ENCODE data around the gene IL17D. TPM values are rescaled to one million over a fixed set of nuclear protein-coding genes. Genes with fewer than 3 reads are reported as not detected.

The IL17D gene
- total RNA-seq, 1 experiment from 2014 or later, result 1.2 TPM

- H3K27ac ChIP-seq (ENCODE audit: insufficient read length, low read depth, low read length), result no peak overlapping the region
- WGBS (ENCODE audit: extremely low coverage, insufficient read length, low lambda C conversion rate), result no CpG with 5 or more reads among the region's 13 CpGs
- DNase-seq, result no peak
Observed at GRCh38 chr13:20719783-20720182, 16.3 kb downstream of the IL17D start.

More at GRCh38 chr13:20719783-20720182, 16.3 kb downstream of the IL17D start:
- no peaks in the 10 kb centered on the region for H3K4me1 ChIP-seq (ENCODE audit: insufficient read depth, low read length)
- TF ChIP-seq CTCF (conservative IDR thresholded peaks at IDR 0.05), result no peak
- H3K79me2 ChIP-seq (ENCODE audit: insufficient read depth, low read length), result no peaks in the 10 kb centered on the region
- no peak overlapping the region for H3K4me2 ChIP-seq (ENCODE audit: insufficient read depth, insufficient read length, low read length)
- no peak overlapping the region for H2AFZ ChIP-seq (ENCODE audit: low read length)
- H3K79me1 ChIP-seq (ENCODE audit: insufficient read depth, low read depth, low read length, poor library complexity, severe bottlenecking), result no peaks in the 10 kb centered on the region
- no peak overlapping the region for H4K91ac ChIP-seq (ENCODE audit: insufficient read length, low read depth, low read length)
- H2BK20ac ChIP-seq (ENCODE audit: low read depth, low read length, poor library complexity, severe bottlenecking), result no peak overlapping the region
- H3K27me3 ChIP-seq (ENCODE audit: insufficient read depth, low read length), result no peaks in the 10 kb centered on the region
- no peak overlapping the region for H3K18ac ChIP-seq (ENCODE audit: insufficient read length, low read depth, low read length)
- no peak overlapping the region for H3K4me3 Mint-ChIP-seq
- H3K9me3 Mint-ChIP-seq, result no peaks in the 10 kb centered on the region
- no peak overlapping the region for H2BK120ac ChIP-seq (ENCODE audit: low read depth, low read length, poor library complexity, severe bottlenecking)
- no peak overlapping the region for H4K8ac ChIP-seq (replicated peaks; ENCODE audit: insufficient read length, low read depth, low read length)
- no peak overlapping the region for H3K27ac Mint-ChIP-seq
- H2BK12ac ChIP-seq (ENCODE audit: insufficient read length, low read depth, low read length), result no peak overlapping the region
- H4K20me1 ChIP-seq (ENCODE audit: control insufficient read depth, insufficient read depth, insufficient read length), result no peaks in the 10 kb centered on the region
- H4K5ac ChIP-seq (ENCODE audit: insufficient read length, low read depth, low read length), result no peak overlapping the region
- no peak overlapping the region for H3T11ph ChIP-seq (ENCODE audit: low read length)
- no peaks in the 10 kb centered on the region for H3K9me3 ChIP-seq (ENCODE audit: control insufficient read depth, low read depth, low read length)
- no peak overlapping the region for H3K23ac ChIP-seq (ENCODE audit: insufficient read length, low read depth, low read length)
- H3K23me2 ChIP-seq (ENCODE audit: insufficient read length, low read depth, low read length, poor library complexity, severe bottlenecking), result no peaks in the 10 kb centered on the region
- H3K4ac ChIP-seq (ENCODE audit: low read depth, low read length), result no peak overlapping the region
- no peak overlapping the region for H3K56ac ChIP-seq (ENCODE audit: insufficient read length, low read depth, low read length)
- no peak overlapping the region for H2BK15ac ChIP-seq (ENCODE audit: low read depth, low read length)
- H3K14ac ChIP-seq (ENCODE audit: insufficient read depth, low read length), result no peak overlapping the region
- peaks cover 14% of the 10 kb centered on the region in 2 experiments for H3K4me1 Mint-ChIP-seq
- no peak overlapping the region for H3K9ac ChIP-seq (ENCODE audit: extremely low read depth, insufficient read length, low read length)
- H2BK5ac ChIP-seq (ENCODE audit: insufficient read length, low read length), result no peak overlapping the region
- H3K27me3 Mint-ChIP-seq (ENCODE audit: low read depth), result peaks cover 37% of the 10 kb centered on the region
- H2AK5ac ChIP-seq (ENCODE audit: insufficient read length, low read length), result no peak overlapping the region
- H3K36me3 Mint-ChIP-seq (ENCODE audit: insufficient read depth in 1 of 3, low read depth in 3 of 3), result no peaks in the 10 kb centered on the region

All from H9 (cell line).